ENCODE results near the gene OR7C2.
"Not testable (repeated sequence)": the region's sequence is repeated elsewhere in the genome, so short reads cannot be mapped to it uniquely, and the experiment has no call there.

OR7C2 gene

GRCh38 chr19:14941189-14941588 is at the start of gene OR7C2:
OR7C2 (plus strand) TSS chr19:14941489; CDS start chr19:14941489, 0 bp downstream.
- DNase-seq (ENCODE audit: low read depth in 2 of 3, low spot score in 2 of 3), result no peak

- DNase-seq (ENCODE audit: low read depth in 2 of 3, low spot score in 2 of 3), result no peak
Observed at GRCh38 chr19:14901675-14902260, 39.5 kb upstream of the OR7C2 start.

- no peak for DNase-seq (ENCODE audit: low read depth in 2 of 3, low spot score in 2 of 3)
Observed at GRCh38 chr19:14906711-14907110, 34.6 kb upstream of the OR7C2 start.

GRCh38 chr19:14915116-14915515 is 26.2 kb upstream of the OR7C2 start:
- no peak for DNase-seq (ENCODE audit: low read depth in 2 of 3, low spot score in 2 of 3)

- no peak for DNase-seq (ENCODE audit: low read depth in 2 of 3, low spot score in 2 of 3)
Observed at GRCh38 chr19:14916848-14917247, 24.4 kb upstream of the OR7C2 start.

- DNase-seq (ENCODE audit: low read depth in 2 of 3, low spot score in 2 of 3), result no peak
Observed at GRCh38 chr19:14933506-14933905, 7.8 kb upstream of the OR7C2 start.

- DNase-seq (ENCODE audit: low read depth in 2 of 3, low spot score in 2 of 3), result no peak
Observed at GRCh38 chr19:14940266-14940665, 1.0 kb upstream of the OR7C2 start.

GRCh38 chr19:14943601-14944000 is 2.3 kb downstream of the OR7C2 start:
- DNase-seq (ENCODE audit: low read depth in 2 of 3, low spot score in 2 of 3), result no peak

GRCh38 chr19:14944456-14944855 is 3.2 kb downstream of the OR7C2 start:
- DNase-seq (ENCODE audit: low read depth in 2 of 3, low spot score in 2 of 3), result no peak

GRCh38 chr19:14949413-14949812 is 8.1 kb downstream of the OR7C2 start:
- DNase-seq (ENCODE audit: low read depth in 2 of 3, low spot score in 2 of 3), result not testable (repeated sequence)

- no peak for DNase-seq (ENCODE audit: low read depth in 2 of 3, low spot score in 2 of 3)
Observed at GRCh38 chr19:14949876-14950275, 8.6 kb downstream of the OR7C2 start.

GRCh38 chr19:14950421-14950820 is 9.1 kb downstream of the OR7C2 start:
- no peak for DNase-seq (ENCODE audit: low read depth in 2 of 3, low spot score in 2 of 3)

- no peak for DNase-seq (ENCODE audit: low read depth in 2 of 3, low spot score in 2 of 3)
Observed at GRCh38 chr19:14952767-14953166, 11.5 kb downstream of the OR7C2 start.

- DNase-seq (ENCODE audit: low read depth in 2 of 3, low spot score in 2 of 3), result no peak
Observed at GRCh38 chr19:14954071-14954655, 12.9 kb downstream of the OR7C2 start.

- DNase-seq (ENCODE audit: low read depth in 2 of 3, low spot score in 2 of 3), result no peak
Observed at GRCh38 chr19:14957464-14957863, 16.2 kb downstream of the OR7C2 start.

GRCh38 chr19:14959263-14959662 is 18.0 kb downstream of the OR7C2 start:
- DNase-seq (ENCODE audit: low read depth in 2 of 3, low spot score in 2 of 3), result no peak

GRCh38 chr19:14961956-14962685 is 20.8 kb downstream of the OR7C2 start:
- no peak for DNase-seq (ENCODE audit: low read depth in 2 of 3, low spot score in 2 of 3)

GRCh38 chr19:14968247-14968646 is 27.0 kb downstream of the OR7C2 start:
- no peak for DNase-seq (ENCODE audit: low read depth in 2 of 3, low spot score in 2 of 3)

GRCh38 chr19:14971474-14971873 is 30.2 kb downstream of the OR7C2 start:
- DNase-seq (ENCODE audit: low read depth in 2 of 3, low spot score in 2 of 3), result no peak

GRCh38 chr19:14972676-14973075 is 31.4 kb downstream of the OR7C2 start:
- no peak for DNase-seq (ENCODE audit: low read depth in 2 of 3, low spot score in 2 of 3)

- no peak for DNase-seq (ENCODE audit: low read depth in 2 of 3, low spot score in 2 of 3)
Observed at GRCh38 chr19:14974488-14974887, 33.2 kb downstream of the OR7C2 start.

GRCh38 chr19:14977128-14977527 is 35.8 kb downstream of the OR7C2 start:
- DNase-seq (ENCODE audit: low read depth in 2 of 3, low spot score in 2 of 3), result no peak
